WTC11 (cell line): ENCODE measurements around the gene TOGARAM2.

Source experiments
- ELF4 ChIP-seq: sonication (generic); formaldehyde crosslinking; IDR thresholded peaks from 2 replicates; pipeline ENCODE4 v1.8.1; 2022; ENCODE audit warnings: low read depth, mild to moderate bottlenecking, moderate library complexity, missing genetic modification reagents
- TF ChIP-seq, protein P1 (sequence below): fragments of 200-600 bp; IDR thresholded peaks from 2 replicates; pipeline ENCODE4 v1.8.0; 2022; ENCODE audit warnings: antibody characterized with exemption
- TF ChIP-seq, protein P2 (sequence below): sonication (generic); formaldehyde crosslinking; IDR thresholded peaks from 2 replicates; pipeline ENCODE4 v1.8.1; 2023; ENCODE audit warnings: mild to moderate bottlenecking, missing genetic modification reagents, borderline replicate concordance

GRCh38 chr2:28981620-28982376 is 700 bp downstream of the TOGARAM2 start:
- TF ChIP-seq ELF4, result no peak
- TF ChIP-seq, protein P1, sequence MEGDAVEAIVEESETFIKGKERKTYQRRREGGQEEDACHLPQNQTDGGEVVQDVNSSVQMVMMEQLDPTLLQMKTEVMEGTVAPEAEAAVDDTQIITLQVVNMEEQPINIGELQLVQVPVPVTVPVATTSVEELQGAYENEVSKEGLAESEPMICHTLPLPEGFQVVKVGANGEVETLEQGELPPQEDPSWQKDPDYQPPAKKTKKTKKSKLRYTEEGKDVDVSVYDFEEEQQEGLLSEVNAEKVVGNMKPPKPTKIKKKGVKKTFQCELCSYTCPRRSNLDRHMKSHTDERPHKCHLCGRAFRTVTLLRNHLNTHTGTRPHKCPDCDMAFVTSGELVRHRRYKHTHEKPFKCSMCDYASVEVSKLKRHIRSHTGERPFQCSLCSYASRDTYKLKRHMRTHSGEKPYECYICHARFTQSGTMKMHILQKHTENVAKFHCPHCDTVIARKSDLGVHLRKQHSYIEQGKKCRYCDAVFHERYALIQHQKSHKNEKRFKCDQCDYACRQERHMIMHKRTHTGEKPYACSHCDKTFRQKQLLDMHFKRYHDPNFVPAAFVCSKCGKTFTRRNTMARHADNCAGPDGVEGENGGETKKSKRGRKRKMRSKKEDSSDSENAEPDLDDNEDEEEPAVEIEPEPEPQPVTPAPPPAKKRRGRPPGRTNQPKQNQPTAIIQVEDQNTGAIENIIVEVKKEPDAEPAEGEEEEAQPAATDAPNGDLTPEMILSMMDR, result no peak
- TF ChIP-seq, protein P2, sequence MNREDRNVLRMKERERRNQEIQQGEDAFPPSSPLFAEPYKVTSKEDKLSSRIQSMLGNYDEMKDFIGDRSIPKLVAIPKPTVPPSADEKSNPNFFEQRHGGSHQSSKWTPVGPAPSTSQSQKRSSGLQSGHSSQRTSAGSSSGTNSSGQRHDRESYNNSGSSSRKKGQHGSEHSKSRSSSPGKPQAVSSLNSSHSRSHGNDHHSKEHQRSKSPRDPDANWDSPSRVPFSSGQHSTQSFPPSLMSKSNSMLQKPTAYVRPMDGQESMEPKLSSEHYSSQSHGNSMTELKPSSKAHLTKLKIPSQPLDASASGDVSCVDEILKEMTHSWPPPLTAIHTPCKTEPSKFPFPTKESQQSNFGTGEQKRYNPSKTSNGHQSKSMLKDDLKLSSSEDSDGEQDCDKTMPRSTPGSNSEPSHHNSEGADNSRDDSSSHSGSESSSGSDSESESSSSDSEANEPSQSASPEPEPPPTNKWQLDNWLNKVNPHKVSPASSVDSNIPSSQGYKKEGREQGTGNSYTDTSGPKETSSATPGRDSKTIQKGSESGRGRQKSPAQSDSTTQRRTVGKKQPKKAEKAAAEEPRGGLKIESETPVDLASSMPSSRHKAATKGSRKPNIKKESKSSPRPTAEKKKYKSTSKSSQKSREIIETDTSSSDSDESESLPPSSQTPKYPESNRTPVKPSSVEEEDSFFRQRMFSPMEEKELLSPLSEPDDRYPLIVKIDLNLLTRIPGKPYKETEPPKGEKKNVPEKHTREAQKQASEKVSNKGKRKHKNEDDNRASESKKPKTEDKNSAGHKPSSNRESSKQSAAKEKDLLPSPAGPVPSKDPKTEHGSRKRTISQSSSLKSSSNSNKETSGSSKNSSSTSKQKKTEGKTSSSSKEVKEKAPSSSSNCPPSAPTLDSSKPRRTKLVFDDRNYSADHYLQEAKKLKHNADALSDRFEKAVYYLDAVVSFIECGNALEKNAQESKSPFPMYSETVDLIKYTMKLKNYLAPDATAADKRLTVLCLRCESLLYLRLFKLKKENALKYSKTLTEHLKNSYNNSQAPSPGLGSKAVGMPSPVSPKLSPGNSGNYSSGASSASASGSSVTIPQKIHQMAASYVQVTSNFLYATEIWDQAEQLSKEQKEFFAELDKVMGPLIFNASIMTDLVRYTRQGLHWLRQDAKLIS (CRISPR knock-in tag), result no peak
